ENCODE results near the gene ACTR6.

The ACTR6 gene

GRCh38 chr12:100265732-100266584, 65.3 kb downstream of the ACTR6 start:
- no peak for DNase-seq (ENCODE audit: extremely low read depth in 1 of 2, low read depth in 1 of 2)

- DNase-seq (ENCODE audit: extremely low read depth in 1 of 2, low read depth in 1 of 2) = no peak
These were observed 65.9 kb downstream of the ACTR6 start for GRCh38 chr12:100266585-100266834.

- peak; percentile 81 to 92 for DNase-seq (ENCODE audit: extremely low read depth in 1 of 2, low read depth in 1 of 2)
These were observed 66.4 kb downstream of the ACTR6 start, which contains the start of the genes DEPDC4 and SCYL2 for GRCh38 chr12:100266835-100267602. Gene DEPDC4, minus strand, starts transcription at chr12:100267079. Its CDS starts 3 bp downstream, at chr12:100267076. Gene SCYL2, plus strand, starts transcription at chr12:100267177. Its CDS starts 15,794 bp downstream, at chr12:100282971.

- DNase-seq (ENCODE audit: extremely low read depth in 1 of 2, low read depth in 1 of 2) = no peak
These were observed 67.1 kb downstream of the ACTR6 start for GRCh38 chr12:100267603-100268281.

GRCh38 chr12:100268835-100269564, 68.4 kb downstream of the ACTR6 start:
- no peak for DNase-seq (ENCODE audit: extremely low read depth in 1 of 2, low read depth in 1 of 2)

- no peak for DNase-seq (ENCODE audit: extremely low read depth in 1 of 2, low read depth in 1 of 2)
These were observed 73.2 kb downstream of the ACTR6 start for GRCh38 chr12:100273782-100274181.

All from stimulated activated CD8-positive, alpha-beta memory T cell treated with anti-CD3 and anti-CD28 coated beads, Interleukin-7, amount 100 ng/mL, for 48 hours (primary cell).